Activated CD4-positive, alpha-beta T cell treated with anti-CD3 and anti-CD28 coated beads for 36 hours (primary cell): ENCODE results near the gene SNAP25. TPM values are rescaled to one million over a fixed set of nuclear protein-coding genes. Genes with fewer than 3 reads are reported as not detected.
A peak's percentile ranks its signal among the peaks of the same experiment; 100 is the strongest.

Source experiments
- ATAC-seq: fragments of 200-7000 bp; cut with Tn5 transposase; one replicate; pipeline ENCODE4 v1.10.0; 2021; ENCODE audit warnings: mild to moderate bottlenecking, moderate library complexity
- CTCF ChIA-PET: fragments of 350-600 bp; sonication (Branson Sonifier 250); formaldehyde crosslinking; loops from one replicate; lab custom pipeline; 2021; ENCODE audit warnings: antibody characterized with exemption; lab: Charles Lee
- POLR2A ChIA-PET: fragments of 350-600 bp; sonication (Branson Sonifier 250); formaldehyde crosslinking; loops from one replicate; lab custom pipeline; 2021; ENCODE audit warnings: antibody characterized with exemption, inconsistent platforms; lab: Charles Lee
- DNase-seq: peaks from one replicate; pipeline ENCODE4 v3.0.0-alpha.2; 2020
- H3K27ac Mint-ChIP-seq: one replicate; pipeline ENCODE4 v1.8.0; 2021; ENCODE audit warnings: mixed read lengths
- H3K27me3 Mint-ChIP-seq: one replicate; pipeline ENCODE4 v1.8.0; 2021; ENCODE audit warnings: mixed read lengths
- H3K36me3 Mint-ChIP-seq: one replicate; pipeline ENCODE4 v1.8.0; 2021; ENCODE audit warnings: low read depth, mixed read lengths
- H3K4me1 Mint-ChIP-seq: one replicate; pipeline ENCODE4 v1.8.0; 2021; ENCODE audit warnings: mixed read lengths
- H3K4me3 Mint-ChIP-seq: one replicate; pipeline ENCODE4 v1.8.0; 2021; ENCODE audit warnings: mild to moderate bottlenecking, moderate library complexity, mixed read lengths
- H3K9me3 Mint-ChIP-seq: one replicate; pipeline ENCODE4 v1.8.0; 2021; ENCODE audit warnings: low read depth, mixed read lengths
- intact Hi-C, 2 experiments: fragments of 100-400 bp; cut with DNase I in 1 of 2; cut with micrococcal nuclease in 1 of 2; formaldehyde crosslinking; loops; one replicate each; pipeline versions ENCODE4 v1.14.2 to v1.15.1; 2022 to 2024; cut with DNase I, micrococcal nuclease
- total RNA-seq, 2 experiments: library from RNA; stranded (reverse); gene quantifications; one replicate each; pipeline ENCODE4 v1.2.3, GENCODE V29; 2021

SNAP25 gene
- total RNA-seq, 2 experiments from 2014 or later: 0.18 to 0.27 TPM

DNA sequence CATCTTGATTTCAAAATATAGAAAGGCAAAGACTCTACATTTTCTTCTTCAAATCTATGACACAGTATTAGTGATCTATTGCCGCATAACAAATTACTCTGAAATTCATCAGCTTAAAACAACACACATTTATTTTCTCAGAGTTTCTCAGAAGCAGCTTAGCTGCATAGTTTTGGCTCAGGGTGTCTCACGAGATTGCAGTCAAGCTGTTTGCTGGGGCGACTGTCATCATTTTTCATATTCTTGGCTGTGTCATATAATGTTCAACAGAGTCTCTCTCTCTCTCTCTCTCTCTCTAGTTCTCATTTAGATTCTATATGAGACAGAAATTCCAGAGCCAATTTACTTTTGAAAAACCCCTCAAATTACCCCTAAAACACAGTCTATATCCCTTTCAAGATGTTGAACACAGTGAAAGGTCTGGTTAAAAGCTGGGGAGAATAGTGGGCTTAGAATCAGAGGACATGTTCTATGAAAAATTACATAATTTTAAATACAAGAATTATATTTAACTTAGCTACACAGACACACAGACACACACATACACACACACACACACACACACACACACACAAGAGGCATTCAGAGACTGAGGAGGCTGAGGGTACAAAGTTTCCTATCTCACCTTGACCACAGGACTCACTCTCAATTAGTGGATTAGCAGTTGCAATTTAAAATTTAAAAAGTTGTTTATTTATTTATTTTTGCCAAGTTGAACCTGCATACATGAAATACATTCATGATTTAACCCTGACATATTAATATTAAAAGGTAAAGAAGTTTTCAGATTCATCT lies 128.7 kb downstream of the SNAP25 start:
- no peaks in the 10 kb centered on the region for H3K9me3 Mint-ChIP-seq
- H3K27me3 Mint-ChIP-seq: peaks cover 9% of the 10 kb centered on the region
- no peak for DNase-seq
- H3K27ac Mint-ChIP-seq: no peak overlapping the region
- POLR2A ChIA-PET: no interaction called here
- CTCF ChIA-PET: interaction anchor here (0.7 kb wide), 1 partner anchor 155 kb away, joined by 3 read pairs; no protein-coding TSS in a partner anchor
- H3K36me3 Mint-ChIP-seq: no peaks in the 10 kb centered on the region
- intact Hi-C loops: no loop called here
- H3K4me3 Mint-ChIP-seq: no peak overlapping the region
- no peak for ATAC-seq
- H3K4me1 Mint-ChIP-seq: peaks cover 17% of the 10 kb centered on the region

GRCh38 chr20:10349118-10349517 lies 130.5 kb downstream of the SNAP25 start:
- no peak overlapping the region for H3K27ac Mint-ChIP-seq
- peaks cover 7% of the 10 kb centered on the region for H3K27me3 Mint-ChIP-seq
- intact Hi-C loops: no loop called here
- H3K36me3 Mint-ChIP-seq: no peaks in the 10 kb centered on the region
- no peaks in the 10 kb centered on the region for H3K9me3 Mint-ChIP-seq
- ATAC-seq (no peak), DNase-seq (no peak)
- H3K4me3 Mint-ChIP-seq: no peak overlapping the region
- ChIA-PET CTCF (no interaction called here), POLR2A (interaction anchor here (0.6 kb wide), 1 partner anchor 60 kb away, joined by 3 read pairs; no protein-coding TSS in a partner anchor)
- peaks cover 28% of the 10 kb centered on the region for H3K4me1 Mint-ChIP-seq

DNA sequence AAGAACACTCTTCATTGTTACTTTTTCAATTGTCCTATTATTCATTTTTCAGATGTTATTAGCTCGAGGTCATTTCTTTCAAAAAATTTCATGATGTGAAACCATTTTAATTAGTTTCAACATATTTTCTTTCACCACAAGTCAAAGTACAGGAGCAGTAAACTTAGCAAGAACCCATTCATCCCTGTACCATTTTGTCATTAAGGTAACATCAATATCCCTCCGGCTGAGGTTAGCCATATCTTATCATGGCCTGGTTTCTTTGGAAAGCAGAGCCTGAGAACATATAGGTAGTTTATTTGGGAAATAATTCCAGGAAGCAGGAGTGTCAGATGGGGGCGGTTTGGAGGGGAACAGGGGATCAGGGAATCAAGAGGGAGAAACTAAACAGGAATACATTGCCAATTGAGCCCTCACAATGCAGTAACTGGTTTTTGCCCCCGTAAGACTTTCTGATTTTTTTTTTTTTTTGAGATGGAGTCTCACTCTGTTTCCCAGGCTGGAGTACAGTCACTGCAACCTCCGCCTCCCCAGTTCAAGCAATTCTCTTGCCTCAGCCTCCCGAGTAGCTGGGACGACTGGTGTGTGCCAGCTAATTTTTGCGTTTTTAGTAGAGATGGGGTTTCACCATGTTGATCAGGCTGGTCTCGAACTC lies 131.7 kb downstream of the SNAP25 start:
- H3K4me3 Mint-ChIP-seq: peak overlapping the region; percentile 4
- intact Hi-C loops: loop anchor here (2.0 to 5.0 kb wide), 4 partner anchors 133 to 322 kb away; partner anchors contain the start of genes JAG1 (in 1 of the 2) and SNAP25 (in 1 of the 2)
- no peak for ATAC-seq
- H3K36me3 Mint-ChIP-seq: no peaks in the 10 kb centered on the region
- peaks cover 28% of the 10 kb centered on the region for H3K4me1 Mint-ChIP-seq
- POLR2A ChIA-PET: no interaction called here
- DNase-seq: no peak
- CTCF ChIA-PET: interaction anchor here (0.8 to 1.0 kb wide), 2 partner anchors 84 to 372 kb away, joined by 3 read pairs; partner anchors contain the start of gene MKKS
- no peaks in the 10 kb centered on the region for H3K9me3 Mint-ChIP-seq
- H3K27me3 Mint-ChIP-seq: peaks cover 2% of the 10 kb centered on the region
- peak overlapping the region; percentile 84 for H3K27ac Mint-ChIP-seq

GRCh38 chr20:10352934-10353824 lies 134.5 kb downstream of the SNAP25 start:
- ATAC-seq (no peak), DNase-seq (no peak)
- Mint-ChIP-seq H3K4me3 (no peak overlapping the region), H3K9me3 (no peaks in the 10 kb centered on the region), H3K27ac (peak overlapping the region; percentile 6), H3K4me1 (peaks cover 28% of the 10 kb centered on the region), H3K36me3 (no peaks in the 10 kb centered on the region), H3K27me3 (peaks cover 2% of the 10 kb centered on the region)
- CTCF ChIA-PET: interaction anchor here (0.9 to 1.5 kb wide), 5 partner anchors 15 to 375 kb away, joined by 3 to 4 read pairs (median 3); partner anchors contain the start of gene SLX4IP
- POLR2A ChIA-PET: interaction anchor here (0.6 kb wide), 1 partner anchor 543 kb away, joined by 6 read pairs; no protein-coding TSS in a partner anchor
- intact Hi-C loops: loop anchor here (2.0 to 5.0 kb wide), 4 partner anchors 134 to 319 kb away; partner anchors contain the start of genes SNAP25 (in 2 of the 2) and JAG1 (in 1 of the 2)

- DNase-seq (no peak), ATAC-seq (no peak)
- H3K9me3 Mint-ChIP-seq: no peaks in the 10 kb centered on the region
- CTCF ChIA-PET: no interaction called here
- POLR2A ChIA-PET: no interaction called here
- no peaks in the 10 kb centered on the region for H3K36me3 Mint-ChIP-seq
- no peak overlapping the region for H3K27ac Mint-ChIP-seq
- H3K4me1 Mint-ChIP-seq: peaks cover 14% of the 10 kb centered on the region
- no peak overlapping the region for H3K4me3 Mint-ChIP-seq
- H3K27me3 Mint-ChIP-seq: peaks cover 2% of the 10 kb centered on the region
- intact Hi-C loops: loop anchor here in 1 of 2 experiments (2.0 to 5.0 kb wide), 2 partner anchors 40 to 379 kb away; no protein-coding TSS in a partner anchor
Observed at GRCh38 chr20:10356628-10357027, 138.0 kb downstream of the SNAP25 start.

Other genes with a start within 250 kb of the SNAP25 start
- gene ANKEF1, start 183.8 kb upstream of the SNAP25 start, total RNA-seq: 1 to 10 TPM; 2.5 to 2.8 TPM
- 1 to 10 TPM; 7.4 to 9.5 TPM for gene MKKS, start 215.4 kb downstream of the SNAP25 start, total RNA-seq
- gene SLX4IP, start 216.5 kb downstream of the SNAP25 start, total RNA-seq: 1 to 10 TPM; 7.4 to 7.8 TPM